CD4-positive, alpha-beta T cell treated with Interferon alpha-2 for 1 hour (primary cell): Measurements from ENCODE around the gene SPOCK1.

Source experiments
- DNase-seq, 2 donors: peaks; one replicate each; pipeline ENCODE4 v3.0.0-alpha.2; 2020 to 2022

Gene SPOCK1

GRCh38 chr5:137439645-137440044 lies 59.5 kb downstream of the SPOCK1 start:
- DNase-seq, result no peak

- no peak for DNase-seq
Observed at GRCh38 chr5:137438932-137439331, 60.2 kb downstream of the SPOCK1 start.

GRCh38 chr5:137437774-137438173 lies 61.4 kb downstream of the SPOCK1 start:
- DNase-seq, result no peak

GRCh38 chr5:137433539-137433938 lies 65.6 kb downstream of the SPOCK1 start:
- DNase-seq, result no peak

GRCh38 chr5:137432376-137432775 lies 66.8 kb downstream of the SPOCK1 start:
- no peak for DNase-seq

GRCh38 chr5:137431051-137431450 lies 68.1 kb downstream of the SPOCK1 start:
- no peak for DNase-seq

GRCh38 chr5:137415231-137415681 lies 83.9 kb downstream of the SPOCK1 start:
- DNase-seq, result no peak

GRCh38 chr5:137414112-137414755 lies 84.9 kb downstream of the SPOCK1 start:
- DNase-seq, result no peak

GRCh38 chr5:137412136-137412535 lies 87.0 kb downstream of the SPOCK1 start:
- DNase-seq, result no peak

GRCh38 chr5:137410234-137411010 lies 88.7 kb downstream of the SPOCK1 start:
- no peak for DNase-seq

- no peak for DNase-seq
Observed at GRCh38 chr5:137409736-137410135, 89.4 kb downstream of the SPOCK1 start.

- DNase-seq, result no peak
Observed at GRCh38 chr5:137407090-137407489, 92.0 kb downstream of the SPOCK1 start.

GRCh38 chr5:137405393-137405792 lies 93.7 kb downstream of the SPOCK1 start:
- no peak for DNase-seq

- no peak for DNase-seq
Observed at GRCh38 chr5:137403869-137404268, 95.3 kb downstream of the SPOCK1 start.

- no peak for DNase-seq
Observed at GRCh38 chr5:137402436-137403187, 96.5 kb downstream of the SPOCK1 start.

GRCh38 chr5:137401946-137402345 lies 97.2 kb downstream of the SPOCK1 start:
- DNase-seq, result no peak

- no peak for DNase-seq
Observed at GRCh38 chr5:137400571-137400970, 98.6 kb downstream of the SPOCK1 start.

GRCh38 chr5:137399911-137400310 lies 99.2 kb downstream of the SPOCK1 start:
- DNase-seq, result no peak

GRCh38 chr5:137398751-137399150 lies 100.4 kb downstream of the SPOCK1 start:
- no peak for DNase-seq

GRCh38 chr5:137398154-137398553 lies 101.0 kb downstream of the SPOCK1 start:
- no peak for DNase-seq

GRCh38 chr5:137395011-137395755 lies 103.9 kb downstream of the SPOCK1 start:
- no peak for DNase-seq

- DNase-seq, result no peak
Observed at GRCh38 chr5:137394380-137394779, 104.7 kb downstream of the SPOCK1 start.
